ENCODE measurements around the gene TNNI3. TPM values are rescaled to one million over a fixed set of nuclear protein-coding genes. Genes with fewer than 3 reads are reported as not detected.

TNNI3 gene
- total and polyA plus RNA-seq, 2 of the 4 experiments (the other 2 are of a cell fraction): not detected

DNA sequence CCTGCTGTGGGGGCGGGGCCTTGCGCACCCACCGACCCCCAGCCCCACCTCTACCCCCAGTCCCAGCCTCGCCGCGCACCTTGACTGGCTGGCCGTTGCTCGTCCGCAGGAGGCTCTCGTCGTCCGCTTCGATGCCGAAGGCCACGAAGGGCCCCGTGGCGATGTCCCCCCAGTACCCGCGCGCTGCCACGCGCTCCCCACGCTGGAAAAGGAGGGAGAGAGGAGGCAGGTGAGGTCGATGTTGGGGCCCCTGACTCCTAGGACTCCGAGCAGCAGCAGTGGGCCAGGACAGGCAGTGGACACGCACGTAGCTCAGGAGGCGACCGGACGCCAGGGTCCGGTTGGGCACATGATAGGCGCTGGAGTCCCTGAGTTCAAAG is 3.4 kb upstream of the TNNI3 start:
- no peak overlapping the region for H2AK5ac ChIP-seq (ENCODE audit: low read depth, low read length)
- peak overlapping the region; percentile 29 for H2AFZ ChIP-seq (replicated peaks; ENCODE audit: low read length, poor library complexity)
- H3K18ac ChIP-seq (ENCODE audit: low read depth, low read length): no peak overlapping the region
- in situ Hi-C loops (cut with MboI; ENCODE audit: low sequenced_read_pairs) (no loop called here), intact Hi-C loops (cut with micrococcal nuclease) (no loop called here), dilution Hi-C loops (cut with HindIII; ENCODE audit: low sequenced_read_pairs, unreplicated experiment) (no loop called here)
- no peak overlapping the region for H4K91ac ChIP-seq (ENCODE audit: insufficient read depth, low read depth, low read length)
- H4K5ac ChIP-seq (ENCODE audit: low read depth, low read length): no peak overlapping the region
- no peaks in the 10 kb centered on the region for H3K9me3 ChIP-seq (ENCODE audit: control insufficient read depth, insufficient read depth, low read length)
- CTCF ChIA-PET: interaction anchor here (0.8 to 1.6 kb wide), 3 partner anchors 15 to 223 kb away, joined by 3 to 4 read pairs (median 3); no protein-coding TSS in a partner anchor
- POLR2A ChIA-PET (ENCODE audit: unreplicated experiment): no interaction called here
- no peaks in the 10 kb centered on the region for H4K20me1 ChIP-seq (ENCODE audit: insufficient read depth, low read length)
- no peak overlapping the region for H3K9ac ChIP-seq (ENCODE audit: low read depth, low read length)
- no peak overlapping the region for H2BK120ac ChIP-seq (ENCODE audit: low read depth, low read length)
- BruUV-seq (replicated peaks): no TSS peak
- H3K4ac ChIP-seq (ENCODE audit: low read depth, low read length): no peak overlapping the region
- no peak overlapping the region for H2AK9ac ChIP-seq (replicated peaks; ENCODE audit: low read depth, low read length, poor library complexity)
- no peak overlapping the region for H2BK5ac ChIP-seq (ENCODE audit: low read depth, low read length, poor library complexity, severe bottlenecking)
- H3K27me3 ChIP-seq (ENCODE audit: control insufficient read depth, insufficient read depth, low read length): peaks cover 37% of the 10 kb centered on the region
- H2BK20ac ChIP-seq (ENCODE audit: low read depth, low read length): no peak overlapping the region
- no peak overlapping the region for H3K23ac ChIP-seq (ENCODE audit: low read depth, low read length)
- no peak overlapping the region for H4K8ac ChIP-seq (ENCODE audit: low read depth in 2 of 2, low read length in 2 of 2)
- H2BK15ac ChIP-seq (ENCODE audit: low read depth, low read length): no peak overlapping the region
- WGBS, 2 experiments (ENCODE audit: extremely low coverage in 2 of 2, insufficient read length in 1 of 2): 24% methylated on average over 16 of the region's 32 CpGs; no CpG with 5 or more reads in 1 of the 2 experiments
- H3K4me3 ChIP-seq (ENCODE audit: insufficient read depth, low read depth, low read length): no peak overlapping the region
- H3K27ac ChIP-seq (ENCODE audit: insufficient read depth, low read length): no peak overlapping the region
- ATAC-seq (ENCODE audit: low read depth) (no peak), DNase-seq (no peak)
- H3K56ac ChIP-seq (ENCODE audit: extremely low read depth, insufficient read depth, low read length): no peak overlapping the region
- H3K14ac ChIP-seq (replicated peaks; ENCODE audit: low read depth, low read length): no peak overlapping the region
- peaks cover 2% of the 10 kb centered on the region; the same call in 1 of the 2 replicates for H3K4me1 ChIP-seq (ENCODE audit: control insufficient read depth, insufficient read depth, low read length)
- H3K4me2 ChIP-seq (ENCODE audit: low read depth, low read length): no peak overlapping the region
- H3K36me3 ChIP-seq (ENCODE audit: control insufficient read depth, insufficient read depth, low read length): no peaks in the 10 kb centered on the region
- peaks cover 2% of the 10 kb centered on the region; the same call in 1 of the 2 replicates for H3K9me1 ChIP-seq (ENCODE audit: insufficient read depth, low read length)
- TF ChIP-seq RCOR1 (IDR thresholded peaks at IDR 0.05; ENCODE audit: insufficient replicate concordance, low read length) (no peak), MAZ (IDR thresholded peaks at IDR 0.05; ENCODE audit: borderline replicate concordance, low read depth, low read length) (no peak), MAFK (IDR thresholded peaks at IDR 0.05; ENCODE audit: low read depth, low read length) (no peak), FOS (IDR thresholded peaks at IDR 0.05; ENCODE audit: low read depth, low read length) (no peak)
- TF ChIP-seq, protein P1, sequence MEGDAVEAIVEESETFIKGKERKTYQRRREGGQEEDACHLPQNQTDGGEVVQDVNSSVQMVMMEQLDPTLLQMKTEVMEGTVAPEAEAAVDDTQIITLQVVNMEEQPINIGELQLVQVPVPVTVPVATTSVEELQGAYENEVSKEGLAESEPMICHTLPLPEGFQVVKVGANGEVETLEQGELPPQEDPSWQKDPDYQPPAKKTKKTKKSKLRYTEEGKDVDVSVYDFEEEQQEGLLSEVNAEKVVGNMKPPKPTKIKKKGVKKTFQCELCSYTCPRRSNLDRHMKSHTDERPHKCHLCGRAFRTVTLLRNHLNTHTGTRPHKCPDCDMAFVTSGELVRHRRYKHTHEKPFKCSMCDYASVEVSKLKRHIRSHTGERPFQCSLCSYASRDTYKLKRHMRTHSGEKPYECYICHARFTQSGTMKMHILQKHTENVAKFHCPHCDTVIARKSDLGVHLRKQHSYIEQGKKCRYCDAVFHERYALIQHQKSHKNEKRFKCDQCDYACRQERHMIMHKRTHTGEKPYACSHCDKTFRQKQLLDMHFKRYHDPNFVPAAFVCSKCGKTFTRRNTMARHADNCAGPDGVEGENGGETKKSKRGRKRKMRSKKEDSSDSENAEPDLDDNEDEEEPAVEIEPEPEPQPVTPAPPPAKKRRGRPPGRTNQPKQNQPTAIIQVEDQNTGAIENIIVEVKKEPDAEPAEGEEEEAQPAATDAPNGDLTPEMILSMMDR (conservative IDR thresholded peaks at IDR 0.05; ENCODE audit: low read depth, low read length): no peak
- no peaks in the 10 kb centered on the region for H3K79me1 ChIP-seq (ENCODE audit: low read depth in 1 of 2, low read length in 2 of 2)
